GM23248 (cell line): ENCODE results near the gene DDI2. TPM values are rescaled to one million over a fixed set of nuclear protein-coding genes. Genes with fewer than 3 reads are reported as not detected.

Source experiments
- DNase-seq: peaks from one replicate; pipeline ENCODE4 v3.0.0-alpha.2; 2015
- H2AFZ ChIP-seq: fragments of 200-600 bp; sonication (generic); 2 replicates; pipeline ENCODE4 v1.6.1; 2016; ENCODE audit warnings: antibody characterized with exemption
- H3F3A ChIP-seq: fragments of 200-600 bp; sonication (generic); 2 replicates; pipeline ENCODE4 v1.6.1; 2016; ENCODE audit warnings: mild to moderate bottlenecking, antibody characterized with exemption, mixed run types; ENCODE audit not compliant: insufficient read depth
- H3K27ac ChIP-seq: fragments of 200-600 bp; sonication (generic); 2 replicates; pipeline ENCODE4 v1.5.1; 2016; ENCODE audit warnings: mild to moderate bottlenecking
- H3K27me3 ChIP-seq: fragments of 200-600 bp; sonication (generic); replicated peaks from 2 replicates; pipeline ENCODE4 v1.6.1; 2016; ENCODE audit warnings: mild to moderate bottlenecking; ENCODE audit not compliant: insufficient read depth
- H3K36me3 ChIP-seq: fragments of 200-600 bp; sonication (generic); 2 replicates; pipeline ENCODE4 v1.6.1; 2016; ENCODE audit warnings: low read depth, mild to moderate bottlenecking
- H3K4me1 ChIP-seq: fragments of 200-600 bp; sonication (generic); 2 replicates; pipeline ENCODE4 v1.6.1; 2016; ENCODE audit warnings: mild to moderate bottlenecking; ENCODE audit not compliant: insufficient read depth
- H3K4me2 ChIP-seq: fragments of 200-600 bp; sonication (generic); one replicate; pipeline ENCODE4 v1.6.1; 2016; ENCODE audit warnings: mild to moderate bottlenecking; ENCODE audit not compliant: unreplicated experiment
- H3K4me3 ChIP-seq: fragments of 200-600 bp; sonication (generic); 2 replicates; pipeline ENCODE4 v1.5.1; 2016; ENCODE audit warnings: mild to moderate bottlenecking
- H3K79me2 ChIP-seq: fragments of 200-600 bp; sonication (generic); 2 replicates; pipeline ENCODE4 v1.6.1; 2016; ENCODE audit warnings: mild to moderate bottlenecking; ENCODE audit not compliant: insufficient read depth
- H3K9ac ChIP-seq: fragments of 200-600 bp; sonication (generic); 2 replicates; pipeline ENCODE4 v1.6.1; 2016; ENCODE audit warnings: mild to moderate bottlenecking
- H3K9me2 ChIP-seq: fragments of 200-600 bp; sonication (generic); 2 replicates; pipeline ENCODE4 v1.6.1; 2016; ENCODE audit warnings: mixed run types, mild to moderate bottlenecking, moderate library complexity; ENCODE audit not compliant: insufficient read depth
- H3K9me3 ChIP-seq: fragments of 200-600 bp; sonication (generic); one replicate; pipeline ENCODE4 v1.6.1; 2017; ENCODE audit warnings: low read depth
- H4K20me1 ChIP-seq: fragments of 200-600 bp; sonication (generic); 2 replicates; pipeline ENCODE4 v1.6.0; 2016; ENCODE audit not compliant: insufficient read depth
- EZH2 ChIP-seq: fragments of 200-600 bp; sonication (generic); IDR thresholded peaks from 2 replicates; pipeline ENCODE4 v1.6.1; 2018; ENCODE audit warnings: antibody characterized with exemption, mild to moderate bottlenecking; ENCODE audit not compliant: insufficient read depth, poor library complexity, severe bottlenecking
- EZH2phosphoT487 ChIP-seq: fragments of 200-600 bp; sonication (generic); IDR thresholded peaks from 2 replicates; pipeline ENCODE4 v1.6.1; 2018; ENCODE audit warnings: antibody characterized with exemption, moderate library complexity, mild to moderate bottlenecking, low read depth; ENCODE audit not compliant: insufficient read depth
- WGBS, 2 experiments: methylation state at CpG; one replicate each; pipeline ENCODE4 v1.1.6; 2015 to 2017; ENCODE audit warnings: low lambda C conversion rate in 2 of 2, low coverage in 1 of 2; ENCODE audit errors: missing lambda C conversion rate in 2 of 2; 5-methylcytosine and 5-hydroxymethylcytosine counted together
- in situ Hi-C: fragments of 300-500 bp; cut with MboI; formaldehyde crosslinking; loops from 2 replicates; pipeline ENCODE4 v1.15.0; 2020
- polyA plus RNA-seq: library from polyadenylated mRNA; unstranded; fragments of >200 nt; fragmentation: Nextera tagmentation; extraction: Ambion mirVana; gene quantifications from 2 replicates; pipeline ENCODE4 v1.2.1, GENCODE V29; 2016
- total RNA-seq: library from RNA; depleted of rRNA; stranded (reverse); fragments of >200 nt; shearing (Covaris generic); gene quantifications from 2 replicates; pipeline ENCODE4 v1.2.3, GENCODE V29; 2014

Gene DDI2
- total and polyA plus RNA-seq, 2 experiments from 2014 or later = 5.0 to 7.9 TPM

- H2AFZ ChIP-seq = peak overlapping the region; percentile 48
- H3K4me2 ChIP-seq = peak overlapping the region; percentile 86
- H3K9me3 ChIP-seq = no peaks in the 10 kb centered on the region
- in situ Hi-C loops = no loop called here
- no peaks in the 10 kb centered on the region for H3K9me2 ChIP-seq
- H3K4me3 ChIP-seq = peak overlapping the region; percentile 57
- no peaks in the 10 kb centered on the region for H3K27me3 ChIP-seq
- peaks cover 39% of the 10 kb centered on the region for H3F3A ChIP-seq
- H3K9ac ChIP-seq = peak overlapping the region; percentile 81
- TF ChIP-seq EZH2 (no peak), EZH2phosphoT487 (no peak)
- peaks cover 42% of the 10 kb centered on the region for H3K4me1 ChIP-seq
- H3K27ac ChIP-seq = peak overlapping the region; percentile 98
- no peaks in the 10 kb centered on the region for H4K20me1 ChIP-seq
- 21 to 38% methylated on average over 7 of the region's 7 CpGs for WGBS, 2 experiments
- H3K79me2 ChIP-seq = peaks cover 20% of the 10 kb centered on the region
- DNase-seq = peak; percentile 98
- H3K36me3 ChIP-seq = no peaks in the 10 kb centered on the region
Observed at GRCh38 chr1:15680561-15681348, 63.5 kb downstream of the DDI2 start.

GRCh38 chr1:15681349-15682292 is 64.4 kb downstream of the DDI2 start:
- no peaks in the 10 kb centered on the region for H3K36me3 ChIP-seq
- H2AFZ ChIP-seq = peak overlapping the region; percentile 48; the same call in 1 of the 2 replicates
- 89% methylated on average over 12 of the region's 12 CpGs for WGBS, 2 experiments

GRCh38 chr1:15682936-15683341 is 65.7 kb downstream of the DDI2 start:
- H3K27ac ChIP-seq = peak overlapping the region; percentile 98
- no peaks in the 10 kb centered on the region for H3K9me3 ChIP-seq
- no peaks in the 10 kb centered on the region for H3K9me2 ChIP-seq
- WGBS, 2 experiments = 85 to 96% methylated on average over 2 to 4 of the region's 4 CpGs
- H3K4me3 ChIP-seq = no peak overlapping the region
- H3K9ac ChIP-seq = no peak overlapping the region; the same call in 1 of the 2 replicates
- H3K4me2 ChIP-seq = no peak overlapping the region
- DNase-seq = no peak
- peaks cover 47% of the 10 kb centered on the region for H3K4me1 ChIP-seq
- H3K27me3 ChIP-seq = no peaks in the 10 kb centered on the region
- peaks cover under 1% of the 10 kb centered on the region; the same call in 1 of the 2 replicates for H4K20me1 ChIP-seq
- H3K36me3 ChIP-seq = no peaks in the 10 kb centered on the region
- peaks cover 43% of the 10 kb centered on the region for H3F3A ChIP-seq
- no peak overlapping the region for H2AFZ ChIP-seq
- H3K79me2 ChIP-seq = peaks cover 42% of the 10 kb centered on the region
- in situ Hi-C loops = no loop called here
- no peak for TF ChIP-seq EZH2
- no peak for TF ChIP-seq EZH2phosphoT487

More at GRCh38 chr1:15681349-15682292, 64.4 kb downstream of the DDI2 start:
- peak overlapping the region; percentile 98 for H3K27ac ChIP-seq
- H3K4me2 ChIP-seq = peak overlapping the region; percentile 36
- in situ Hi-C loops = no loop called here
- H3K9ac ChIP-seq = peak overlapping the region; percentile 71
- H3K9me3 ChIP-seq = no peaks in the 10 kb centered on the region
- no peak for TF ChIP-seq EZH2
- TF ChIP-seq EZH2phosphoT487 = no peak
- no peaks in the 10 kb centered on the region for H4K20me1 ChIP-seq
- peak overlapping the region; percentile 16; the same call in 1 of the 2 replicates for H3K4me3 ChIP-seq
- H3K4me1 ChIP-seq = peaks cover 47% of the 10 kb centered on the region
- H3K9me2 ChIP-seq = no peaks in the 10 kb centered on the region
- peaks cover 29% of the 10 kb centered on the region for H3K79me2 ChIP-seq
- peak; percentile 40 for DNase-seq
- no peaks in the 10 kb centered on the region for H3K27me3 ChIP-seq
- peaks cover 43% of the 10 kb centered on the region for H3F3A ChIP-seq
